ENCODE data around the gene SEC14L3. TPM values are rescaled to one million over a fixed set of nuclear protein-coding genes. Genes with fewer than 3 reads are reported as not detected.

Gene SEC14L3
- total RNA-seq, result not detected in 2 replicates

DNA sequence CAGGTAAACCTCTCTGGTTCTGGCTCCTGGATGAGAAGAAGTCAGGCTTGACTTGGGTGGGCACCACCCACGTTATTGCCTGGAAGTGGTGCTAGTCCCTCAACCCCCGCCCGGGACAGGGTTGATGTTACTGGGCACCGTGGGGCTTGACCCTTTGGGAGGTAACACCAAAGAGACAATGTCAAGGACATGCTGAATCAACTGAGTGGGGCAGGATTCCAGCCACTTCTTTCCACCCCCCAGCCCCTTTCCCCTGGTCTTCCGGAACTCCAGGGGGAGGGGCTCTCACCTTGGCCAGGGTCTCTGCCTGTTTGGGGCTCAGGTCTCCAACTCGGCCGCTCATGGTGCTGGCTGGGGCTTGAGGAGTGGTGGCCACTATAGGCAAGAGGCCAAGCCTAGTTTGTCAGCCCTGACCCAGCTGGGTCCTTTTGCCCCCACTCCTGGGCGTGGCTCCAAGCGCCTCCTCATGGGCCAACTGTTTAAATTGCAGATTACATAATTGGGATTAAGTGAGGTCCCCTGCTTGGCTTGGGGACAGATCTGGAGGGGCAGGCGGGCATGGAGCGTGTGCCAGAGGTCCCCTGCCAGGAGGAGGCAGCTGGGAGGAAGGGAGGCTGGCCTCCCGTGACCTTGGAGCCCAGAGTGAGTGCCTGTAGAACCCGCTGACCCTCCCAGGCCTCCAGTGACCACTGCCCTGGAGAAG lies at the start of gene SEC14L3:
TSS of gene SEC14L3 (minus strand) at position 402 of the 703 bp plus-strand sequence. CDS start at position 343, 59 bp downstream.

DNA sequence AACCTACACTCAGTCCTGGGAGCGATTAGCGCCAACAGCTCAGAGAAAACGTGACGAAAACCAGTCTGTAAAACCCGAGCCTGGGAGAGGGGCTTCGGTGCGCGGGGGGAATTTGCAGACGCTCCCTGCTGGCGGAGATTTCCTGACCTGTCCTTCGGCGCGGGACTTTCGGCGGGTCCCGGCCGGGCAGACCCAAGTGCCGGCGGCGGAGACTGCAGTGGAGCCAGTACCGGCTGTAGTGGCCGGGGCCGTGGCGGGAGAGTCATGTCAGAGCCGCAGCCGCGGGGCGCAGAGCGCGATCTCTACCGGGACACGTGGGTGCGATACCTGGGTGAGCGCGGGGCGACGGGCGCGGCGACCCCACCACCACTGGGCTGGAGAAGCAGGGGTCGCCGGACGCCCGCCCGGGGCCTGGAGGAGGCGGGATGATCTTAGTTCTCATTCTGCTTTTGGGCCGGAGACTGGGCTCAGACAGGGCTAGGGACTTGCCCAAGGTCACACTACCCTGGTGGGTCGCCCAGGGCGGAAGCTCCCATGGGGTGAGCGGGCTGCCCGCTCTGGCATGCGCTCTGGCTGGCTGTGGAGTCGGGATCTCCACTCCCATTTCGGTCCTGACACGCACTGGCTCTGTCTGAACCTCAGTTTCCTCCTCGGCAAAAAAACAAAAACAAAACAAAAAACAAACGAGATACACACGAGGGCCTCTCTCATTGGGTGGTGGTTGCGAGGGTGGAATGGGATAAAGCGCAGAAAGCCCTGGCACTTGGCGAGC lies 46.0 kb downstream of the SEC14L3 start, which contains the start of gene MTFP1:
TSS of gene MTFP1 (plus strand) at position 153 of the 772 bp plus-strand sequence. CDS start at position 265, 112 bp downstream.

Other genes starting within 250 kb of the SEC14L3 start
- 0.99 and 2.3 TPM in 2 replicates for gene LIF, start 225.3 kb downstream of the SEC14L3 start, total RNA-seq
- gene OSM, start 205.2 kb downstream of the SEC14L3 start, total RNA-seq, result not detected in 2 replicates
- gene CASTOR1, start 182.5 kb downstream of the SEC14L3 start, total RNA-seq, result 4.0 and 5.8 TPM in 2 replicates
- 20.2 and 25.8 TPM in 2 replicates for gene TBC1D10A, start 145.1 kb downstream of the SEC14L3 start, total RNA-seq
- gene SF3A1, start 115.1 kb downstream of the SEC14L3 start, total RNA-seq, result 17.6 and 28.1 TPM in 2 replicates
- 0.47 and 2.5 TPM in 2 replicates for gene CCDC157, start 115.0 kb downstream of the SEC14L3 start, total RNA-seq
- 8.8 and 12.7 TPM in 2 replicates for gene RNF215, start 84.6 kb downstream of the SEC14L3 start, total RNA-seq
- gene SEC14L2, start 75.0 kb downstream of the SEC14L3 start, total RNA-seq, result 76.5 and 108 TPM in 2 replicates
- gene MTFP1, start 46.2 kb downstream of the SEC14L3 start, total RNA-seq, result 20.7 and 61.8 TPM in 2 replicates
- gene SEC14L4, start 33.7 kb upstream of the SEC14L3 start, total RNA-seq, result not detected in 2 replicates
- not detected in 2 replicates for gene SEC14L6, start 74.7 kb upstream of the SEC14L3 start, total RNA-seq
- gene GAL3ST1, start 102.6 kb upstream of the SEC14L3 start, total RNA-seq, result not detected in 2 replicates
- 61.7 and 89.4 TPM in 2 replicates for gene PES1, start 119.9 kb upstream of the SEC14L3 start, total RNA-seq
- 1.1 and 1.6 TPM in 2 replicates for gene TCN2, start 135.2 kb upstream of the SEC14L3 start, total RNA-seq
- 8.7 and 10.4 TPM in 2 replicates for gene SLC35E4, start 163.8 kb upstream of the SEC14L3 start, total RNA-seq
- gene DUSP18, start 195.9 kb upstream of the SEC14L3 start, total RNA-seq, result 4.1 and 7.4 TPM in 2 replicates
- gene OSBP2, start 222.9 kb upstream of the SEC14L3 start, total RNA-seq, result 9.0 and 18.6 TPM in 2 replicates